Vagina (tissue), 2 donors: ENCODE measurements around the gene ZNF407.

Experiments used
- CTCF ChIP-seq, 3 experiments: fragments of 450-650 bp in 2 of 3; fragments of 200-600 bp in 1 of 3; sonication (generic) in 1 of 3; IDR thresholded peaks; one replicate each; pipeline ENCODE4 v1.5.1; 2017 to 2019; ENCODE audit warnings: antibody characterized with exemption in 3 of 3, mild to moderate bottlenecking in 2 of 3, moderate library complexity in 2 of 3
- POLR2A ChIP-seq, 2 donors: fragments of 450-650 bp; IDR thresholded peaks; one replicate each; pipeline ENCODE4 v1.6.1; 2017; ENCODE audit warnings: antibody characterized with exemption in 2 of 2, mild to moderate bottlenecking in 2 of 2, moderate library complexity in 2 of 2

- TF ChIP-seq CTCF (IDR thresholded peaks at IDR 0.05), result no peak
- no peak for TF ChIP-seq POLR2A (IDR thresholded peaks at IDR 0.05)
Measured at GRCh38 chr18:75010278-75010677, 412.6 kb downstream of the ZNF407 start.
